ENCODE data around the gene CLRN2.
A peak's percentile ranks its signal among the peaks of the same experiment; 100 is the strongest.
"Not testable (repeated sequence)": the region's sequence is repeated elsewhere in the genome, so short reads cannot be mapped to it uniquely, and the experiment has no call there.

The CLRN2 gene

GRCh38 chr4:17510582-17510981, 4.4 kb upstream of the CLRN2 start:
- no peak for DNase-seq

GRCh38 chr4:17511051-17511450, 3.9 kb upstream of the CLRN2 start:
- DNase-seq = no peak

- peak; percentile 58 for DNase-seq
Measured at GRCh38 chr4:17511509-17511949, 3.4 kb upstream of the CLRN2 start.

- DNase-seq = peak; percentile 89
Measured at GRCh38 chr4:17511950-17512795, 2.8 kb upstream of the CLRN2 start, which contains the start of gene QDPR. TSS of gene QDPR (minus strand) at chr4:17512090. CDS start at chr4:17512054, 36 bp downstream.

- DNase-seq = peak; percentile 64
Measured at GRCh38 chr4:17512973-17513665, 1.8 kb upstream of the CLRN2 start.

- peak; percentile 33 for DNase-seq
Measured at GRCh38 chr4:17515445-17516407, 761 bp downstream of the CLRN2 start.

- no peak for DNase-seq
Measured at GRCh38 chr4:17516980-17517379, 2.0 kb downstream of the CLRN2 start.

- no peak for DNase-seq
Measured at GRCh38 chr4:17517664-17518063, 2.7 kb downstream of the CLRN2 start.

- DNase-seq = no peak
Measured at GRCh38 chr4:17521595-17521994, 6.6 kb downstream of the CLRN2 start.

GRCh38 chr4:17523662-17524061, 8.7 kb downstream of the CLRN2 start:
- DNase-seq = no peak

GRCh38 chr4:17526695-17527477, 11.9 kb downstream of the CLRN2 start:
- DNase-seq = no peak

- DNase-seq = no peak
Measured at GRCh38 chr4:17528551-17529165, 13.7 kb downstream of the CLRN2 start.

- no peak for DNase-seq
Measured at GRCh38 chr4:17531538-17532285, 16.7 kb downstream of the CLRN2 start.

GRCh38 chr4:17534705-17535104, 19.7 kb downstream of the CLRN2 start:
- DNase-seq = no peak

- DNase-seq = no peak
Measured at GRCh38 chr4:17535242-17535641, 20.3 kb downstream of the CLRN2 start.

- DNase-seq = no peak
Measured at GRCh38 chr4:17535906-17536305, 20.9 kb downstream of the CLRN2 start.

GRCh38 chr4:17537060-17537459, 22.1 kb downstream of the CLRN2 start:
- DNase-seq = not testable (repeated sequence)

- peak; percentile 93 for DNase-seq
Measured at GRCh38 chr4:17544205-17544604, 29.2 kb downstream of the CLRN2 start.

GRCh38 chr4:17544831-17545234, 29.9 kb downstream of the CLRN2 start:
- peak; percentile 63 for DNase-seq

- DNase-seq = no peak
Measured at GRCh38 chr4:17545374-17546140, 30.6 kb downstream of the CLRN2 start.
